HepG2 (cell line): ENCODE measurements around the gene ZFAND3.

Experiments
- CTCF ChIP-seq: sonication (generic); formaldehyde crosslinking; IDR thresholded peaks from 2 replicates; pipeline ENCODE4 v1.5.0; 2020; ENCODE audit warnings: mild to moderate bottlenecking, missing genetic modification reagents, moderate library complexity
- EP300 ChIP-seq, 3 experiments: sonication (generic) in 1 of 3; formaldehyde crosslinking in 1 of 3; IDR thresholded peaks; 2 replicates each; pipeline versions ENCODE4 v1.5.1 to v1.6.1; 2011 to 2020; ENCODE audit warnings: low read depth in 2 of 3, low read length in 2 of 3, borderline replicate concordance in 1 of 3, improper control_type of control experiment in 1 of 3, mild to moderate bottlenecking in 1 of 3, missing genetic modification reagents in 1 of 3, moderate library complexity in 1 of 3
- FOXA1 ChIP-seq, 2 experiments: fragments of 450-650 bp in 1 of 2; sonication (generic) in 1 of 2; formaldehyde crosslinking in 1 of 2; IDR thresholded peaks; 2 replicates each; pipeline versions ENCODE4 v1.4.0 to v1.6.1; 2016 to 2020; ENCODE audit warnings: missing genetic modification reagents in 1 of 2
- HDAC6 ChIP-seq: fragments of 200-600 bp; sonication (generic); IDR thresholded peaks from 2 replicates; pipeline ENCODE4 v1.7.0; 2017; ENCODE audit warnings: mild to moderate bottlenecking, antibody characterized with exemption, low read length, low read depth
- MTERF4 ChIP-seq: sonication (generic); formaldehyde crosslinking; IDR thresholded peaks from 2 replicates; pipeline ENCODE4 v1.8.0; 2023; ENCODE audit warnings: mild to moderate bottlenecking, missing genetic modification reagents
- PAF1 ChIP-seq: IDR thresholded peaks from 2 replicates; pipeline ENCODE4 v1.6.1; 2016; ENCODE audit warnings: missing genetic modification reagents, missing compliant biosample characterization
- PBX3 ChIP-seq: sonication (generic); formaldehyde crosslinking; IDR thresholded peaks from 2 replicates; pipeline ENCODE4 v1.8.1; 2023; ENCODE audit warnings: missing genetic modification reagents, inconsistent platforms, borderline replicate concordance
- POLR2AphosphoS5 ChIP-seq: IDR thresholded peaks from 2 replicates; pipeline ENCODE4 v1.6.1; 2012; ENCODE audit warnings: low read depth, low read length
- RAD21 ChIP-seq: fragments of 450-650 bp; formaldehyde crosslinking; IDR thresholded peaks from 2 replicates; pipeline ENCODE4 v1.5.0; 2020; ENCODE audit warnings: mild to moderate bottlenecking
- ZIK1 ChIP-seq: sonication (generic); formaldehyde crosslinking; IDR thresholded peaks from 2 replicates; pipeline ENCODE4 v1.5.0; 2020; ENCODE audit warnings: mild to moderate bottlenecking, low read depth, missing genetic modification reagents, borderline replicate concordance
- ZNF331 ChIP-seq: sonication (generic); formaldehyde crosslinking; IDR thresholded peaks from 2 replicates; pipeline ENCODE4 v1.4.0; 2020; ENCODE audit warnings: missing genetic modification reagents
- ZNF720 ChIP-seq: sonication (generic); formaldehyde crosslinking; IDR thresholded peaks from 2 replicates; pipeline ENCODE4 v1.4.0; 2020; ENCODE audit warnings: missing genetic modification reagents

GRCh38 chr6:37926661-37927060, 107.1 kb downstream of the ZFAND3 start:
- no peak for TF ChIP-seq POLR2AphosphoS5
- TF ChIP-seq FOXA1 (IDR thresholded peaks at IDR 0.05) = no peak
- TF ChIP-seq FOXA1 (CRISPR knock-in tag; IDR thresholded peaks at IDR 0.05) = no peak
- no peak for TF ChIP-seq ZIK1 (CRISPR knock-in tag)
- no peak for TF ChIP-seq CTCF (CRISPR knock-in tag)
- TF ChIP-seq EP300 (IDR thresholded peaks at IDR 0.05; ENCODE audit: low read depth in 2 of 2, low read length in 2 of 2) = no peak
- no peak for TF ChIP-seq EP300 (CRISPR knock-in tag; IDR thresholded peaks at IDR 0.05; ENCODE audit: borderline replicate concordance)
- TF ChIP-seq PBX3 (CRISPR knock-in tag) = no peak
- TF ChIP-seq MTERF4 = no peak
- no peak for TF ChIP-seq ZNF720
- TF ChIP-seq PAF1 (CRISPR knock-in tag) = no peak
- no peak for TF ChIP-seq ZNF331 (CRISPR knock-in tag)
- no peak for TF ChIP-seq RAD21 (CRISPR knock-in tag)
- no peak for TF ChIP-seq HDAC6
